DND-41 (cell line): ENCODE measurements around the gene RABGAP1L.

Experiments
- ATAC-seq: fragments of 200-7000 bp; cut with Tn5 transposase; 3 replicates; pipeline ENCODE4 v1.9.1; 2021; ENCODE audit warnings: low read depth; ENCODE audit not compliant: insufficient read depth
- DNase-seq: peaks from one replicate; pipeline ENCODE4 v3.0.0-alpha.2; 2020
- H2AFZ ChIP-seq: 2 replicates; pipeline ENCODE4 v1.6.0; 2012; ENCODE audit warnings: low read depth, low read length
- H3K27ac ChIP-seq: 2 replicates; pipeline ENCODE4 v1.5.1; 2012; ENCODE audit warnings: low read length, inconsistent platforms
- H3K27me3 ChIP-seq: fragments of 200-600 bp; sonication (generic); 2 replicates; pipeline ENCODE4 v1.6.0; 2012; ENCODE audit warnings: low read length, mild to moderate bottlenecking, inconsistent platforms; ENCODE audit not compliant: insufficient read depth, poor library complexity
- H3K36me3 ChIP-seq: 2 replicates; pipeline ENCODE4 v1.5.1; 2012; ENCODE audit warnings: low read length, inconsistent platforms; ENCODE audit not compliant: insufficient read depth
- H3K4me1 ChIP-seq: 2 replicates; pipeline ENCODE4 v1.5.1; 2012; ENCODE audit warnings: mild to moderate bottlenecking, low read length; ENCODE audit not compliant: insufficient read depth
- H3K4me2 ChIP-seq: 2 replicates; pipeline ENCODE4 v1.6.0; 2012; ENCODE audit warnings: mild to moderate bottlenecking, moderate library complexity, low read length, inconsistent platforms; ENCODE audit not compliant: insufficient read depth
- H3K4me3 ChIP-seq, 2 experiments: fragments of 200-600 bp in 1 of 2; shearing (Covaris generic) in 1 of 2; 2 replicates each; pipeline ENCODE4 v1.5.1; 2012 to 2016; ENCODE audit warnings: inconsistent platforms in 2 of 2, low read length in 2 of 2, mild to moderate bottlenecking in 2 of 2, low read depth in 1 of 2, moderate library complexity in 1 of 2
- H3K79me2 ChIP-seq: 2 replicates; pipeline ENCODE4 v1.6.0; 2012; ENCODE audit warnings: low read length, inconsistent platforms; ENCODE audit not compliant: insufficient read depth
- H3K9ac ChIP-seq: 2 replicates; pipeline ENCODE4 v1.6.0; 2012; ENCODE audit warnings: low read depth, mild to moderate bottlenecking, inconsistent platforms, low read length, moderate library complexity
- H3K9me3 ChIP-seq: 2 replicates; pipeline ENCODE4 v1.5.1; 2012; ENCODE audit warnings: low read length, moderate library complexity, mild to moderate bottlenecking, inconsistent platforms; ENCODE audit not compliant: insufficient read depth, severe bottlenecking
- H4K20me1 ChIP-seq: 2 replicates; pipeline ENCODE4 v1.6.0; 2012; ENCODE audit warnings: low read length; ENCODE audit not compliant: insufficient read depth
- EZH2 ChIP-seq: IDR thresholded peaks from 3 replicates; pipeline ENCODE4 v1.6.1; 2012; ENCODE audit warnings: borderline replicate concordance, low read depth, mild to moderate bottlenecking, moderate library complexity, low read length, inconsistent platforms; ENCODE audit not compliant: severe bottlenecking
- TF ChIP-seq, protein P1 (sequence below): IDR thresholded peaks from 2 replicates; pipeline ENCODE4 v1.5.1; 2012; ENCODE audit warnings: borderline replicate concordance, low read length, moderate library complexity, mild to moderate bottlenecking; ENCODE audit not compliant: poor library complexity, severe bottlenecking; ENCODE audit errors: extremely low read depth

The RABGAP1L gene

DNA sequence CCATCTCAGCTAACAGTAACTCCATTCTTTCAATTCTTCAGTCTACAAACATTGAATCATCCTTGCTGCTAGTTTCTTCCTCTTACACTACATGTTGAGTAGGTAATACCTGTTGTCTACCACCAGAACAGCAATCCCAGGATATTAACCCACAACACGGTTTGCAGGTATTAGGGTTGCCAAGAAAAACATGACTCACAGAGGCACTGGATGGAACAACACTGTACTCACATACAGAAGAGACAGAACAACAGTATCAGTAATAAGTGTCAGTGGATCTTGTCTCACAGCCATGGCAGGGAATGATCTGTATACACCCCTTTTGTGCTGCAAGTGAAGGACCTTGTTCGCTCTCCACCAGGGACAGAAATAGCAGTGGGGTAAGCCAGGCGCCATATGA is 500.5 kb downstream of the RABGAP1L start:
- Histone ChIP-seq H3K4me1 (no peaks in the 10 kb centered on the region), H3K4me2 (no peak overlapping the region), H3K36me3 (no peaks in the 10 kb centered on the region), H3K4me3 (no peak overlapping the region), H3K79me2 (no peaks in the 10 kb centered on the region), H3K27me3 (no peaks in the 10 kb centered on the region), H3K27ac (no peak overlapping the region), H3K9ac (no peak overlapping the region), H2AFZ (no peak overlapping the region), H3K9me3 (peaks cover 3% of the 10 kb centered on the region), H4K20me1 (no peaks in the 10 kb centered on the region)
- ATAC-seq (no peak), DNase-seq (no peak)
- TF ChIP-seq, protein P1, sequence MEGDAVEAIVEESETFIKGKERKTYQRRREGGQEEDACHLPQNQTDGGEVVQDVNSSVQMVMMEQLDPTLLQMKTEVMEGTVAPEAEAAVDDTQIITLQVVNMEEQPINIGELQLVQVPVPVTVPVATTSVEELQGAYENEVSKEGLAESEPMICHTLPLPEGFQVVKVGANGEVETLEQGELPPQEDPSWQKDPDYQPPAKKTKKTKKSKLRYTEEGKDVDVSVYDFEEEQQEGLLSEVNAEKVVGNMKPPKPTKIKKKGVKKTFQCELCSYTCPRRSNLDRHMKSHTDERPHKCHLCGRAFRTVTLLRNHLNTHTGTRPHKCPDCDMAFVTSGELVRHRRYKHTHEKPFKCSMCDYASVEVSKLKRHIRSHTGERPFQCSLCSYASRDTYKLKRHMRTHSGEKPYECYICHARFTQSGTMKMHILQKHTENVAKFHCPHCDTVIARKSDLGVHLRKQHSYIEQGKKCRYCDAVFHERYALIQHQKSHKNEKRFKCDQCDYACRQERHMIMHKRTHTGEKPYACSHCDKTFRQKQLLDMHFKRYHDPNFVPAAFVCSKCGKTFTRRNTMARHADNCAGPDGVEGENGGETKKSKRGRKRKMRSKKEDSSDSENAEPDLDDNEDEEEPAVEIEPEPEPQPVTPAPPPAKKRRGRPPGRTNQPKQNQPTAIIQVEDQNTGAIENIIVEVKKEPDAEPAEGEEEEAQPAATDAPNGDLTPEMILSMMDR, result no peak
- TF ChIP-seq EZH2, result no peak

DNA sequence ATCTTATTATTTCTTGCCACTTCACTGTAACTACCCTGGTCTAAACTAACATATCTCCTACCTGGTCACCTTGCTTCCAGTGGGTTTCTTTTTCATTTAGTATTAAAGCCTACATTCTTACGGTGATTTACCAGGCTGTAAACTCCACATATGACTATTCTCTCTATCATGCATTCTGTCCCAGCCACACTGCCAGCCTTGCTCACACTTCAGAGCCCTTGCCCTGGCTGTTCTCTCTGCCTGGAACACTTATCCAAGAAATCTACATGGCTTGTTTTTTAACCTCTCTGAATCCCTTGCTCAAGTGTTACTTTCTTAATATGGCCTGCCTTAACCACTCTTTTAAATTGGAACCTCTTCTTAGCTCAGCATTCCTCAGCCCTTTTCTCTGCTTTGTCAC is 501.2 kb downstream of the RABGAP1L start:
- H3K4me2 ChIP-seq, result no peak overlapping the region
- H3K27ac ChIP-seq, result no peak overlapping the region
- no peak overlapping the region for H3K4me3 ChIP-seq
- no peaks in the 10 kb centered on the region for H3K9me3 ChIP-seq
- TF ChIP-seq, protein P1, result no peak
- no peak for TF ChIP-seq EZH2
- no peaks in the 10 kb centered on the region for H3K36me3 ChIP-seq
- ATAC-seq (no peak), DNase-seq (no peak)
- H3K9ac ChIP-seq, result no peak overlapping the region
- H2AFZ ChIP-seq, result no peak overlapping the region
- H3K4me1 ChIP-seq, result no peaks in the 10 kb centered on the region
- H3K79me2 ChIP-seq, result no peaks in the 10 kb centered on the region
- H4K20me1 ChIP-seq, result no peaks in the 10 kb centered on the region
- no peaks in the 10 kb centered on the region for H3K27me3 ChIP-seq

DNA sequence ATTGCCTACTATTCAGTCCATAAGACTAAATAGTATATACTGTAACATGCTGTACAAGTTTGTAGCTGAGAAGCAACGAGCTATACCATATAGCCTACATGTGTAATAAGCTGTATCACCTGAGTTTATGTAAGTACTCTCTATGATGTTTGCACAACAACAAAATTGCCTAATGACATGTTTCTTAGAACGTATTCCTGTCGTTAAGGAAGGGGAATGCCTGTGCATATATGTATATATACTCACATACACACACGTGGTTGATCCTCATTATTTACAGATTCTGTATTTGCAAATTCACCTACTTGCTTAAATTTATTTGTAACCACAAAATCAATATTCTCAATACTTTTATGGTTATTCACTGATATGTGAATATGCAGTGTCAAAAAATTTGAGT is 504.0 kb downstream of the RABGAP1L start:
- Histone ChIP-seq H3K9ac (no peak overlapping the region), H3K4me1 (no peaks in the 10 kb centered on the region), H3K9me3 (no peaks in the 10 kb centered on the region), H4K20me1 (no peaks in the 10 kb centered on the region), H2AFZ (no peak overlapping the region), H3K27me3 (no peaks in the 10 kb centered on the region), H3K4me3 (no peak overlapping the region), H3K27ac (no peak overlapping the region), H3K4me2 (no peak overlapping the region), H3K36me3 (no peaks in the 10 kb centered on the region), H3K79me2 (no peaks in the 10 kb centered on the region)
- ATAC-seq, result no peak
- TF ChIP-seq EZH2, result no peak
- TF ChIP-seq, protein P1, result no peak
- no peak for DNase-seq

DNA sequence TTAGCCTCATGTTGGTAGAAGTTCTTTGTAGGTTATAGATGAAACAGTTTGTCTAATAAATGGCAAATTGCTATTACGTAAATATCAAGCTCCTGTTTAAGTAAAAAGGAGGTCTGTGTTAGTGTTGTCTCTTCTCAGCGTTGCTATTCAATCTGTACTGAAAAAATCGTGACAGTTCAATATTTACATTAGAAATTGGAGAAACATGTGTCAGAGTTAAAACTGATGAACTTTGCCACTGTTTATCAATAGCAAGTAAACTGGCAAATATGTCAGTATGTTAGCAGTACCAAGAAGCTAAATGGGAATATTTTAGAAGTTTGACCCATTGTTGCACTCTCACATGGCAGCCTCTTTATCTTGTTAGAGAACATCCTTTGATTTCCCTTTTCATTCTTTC is 506.9 kb downstream of the RABGAP1L start:
- Histone ChIP-seq H3K36me3 (no peaks in the 10 kb centered on the region), H3K4me3 (no peak overlapping the region), H3K79me2 (no peaks in the 10 kb centered on the region), H2AFZ (no peak overlapping the region), H3K27me3 (no peaks in the 10 kb centered on the region), H3K4me2 (no peak overlapping the region), H4K20me1 (no peaks in the 10 kb centered on the region), H3K9me3 (no peaks in the 10 kb centered on the region), H3K4me1 (no peaks in the 10 kb centered on the region), H3K27ac (no peak overlapping the region), H3K9ac (no peak overlapping the region)
- DNase-seq (no peak), ATAC-seq (no peak)
- TF ChIP-seq, protein P1, result no peak
- TF ChIP-seq EZH2, result no peak
